Skeletal muscle satellite cell (primary cell): ENCODE results near the gene PLCG2.
"Not testable (repeated sequence)": the region's sequence is repeated elsewhere in the genome, so short reads cannot be mapped to it uniquely, and the experiment has no call there.

ENCODE experiments used
- H3K27me3 ChIP-seq: 2 replicates; pipeline ENCODE4 v1.7.0; 2013; ENCODE audit warnings: low read length; ENCODE audit not compliant: control insufficient read depth, insufficient read depth
- H3K36me3 ChIP-seq: 2 replicates; pipeline ENCODE4 v1.7.0; 2013; ENCODE audit warnings: mild to moderate bottlenecking, control low read depth, low read length; ENCODE audit not compliant: insufficient read depth
- H3K4me1 ChIP-seq: 2 replicates; pipeline ENCODE4 v1.7.0; 2013; ENCODE audit warnings: low read length; ENCODE audit not compliant: control insufficient read depth, insufficient read depth
- H3K4me2 ChIP-seq: 2 replicates; pipeline ENCODE4 v1.7.0; 2013; ENCODE audit warnings: mild to moderate bottlenecking, low read length
- H3K4me3 ChIP-seq: 2 replicates; pipeline ENCODE4 v1.7.0; 2013; ENCODE audit warnings: low read length
- H3K9ac ChIP-seq: 2 replicates; pipeline ENCODE4 v1.7.0; 2013; ENCODE audit warnings: mild to moderate bottlenecking, low read depth, low read length, moderate library complexity
- H3K9me3 ChIP-seq: replicated peaks from 2 replicates; pipeline ENCODE4 v1.7.0; 2013; ENCODE audit warnings: mild to moderate bottlenecking, control low read depth, low read length

Gene PLCG2

GRCh38 chr16:81740169-81740568, 38.9 kb upstream of the PLCG2 start:
- no peaks in the 10 kb centered on the region for H3K4me1 ChIP-seq
- no peaks in the 10 kb centered on the region for H3K36me3 ChIP-seq
- H3K4me3 ChIP-seq, result no peak overlapping the region
- no peak overlapping the region for H3K4me2 ChIP-seq
- no peak overlapping the region for H3K9ac ChIP-seq
- H3K27me3 ChIP-seq, result peaks cover 8% of the 10 kb centered on the region
- no peaks in the 10 kb centered on the region for H3K9me3 ChIP-seq

DNA sequence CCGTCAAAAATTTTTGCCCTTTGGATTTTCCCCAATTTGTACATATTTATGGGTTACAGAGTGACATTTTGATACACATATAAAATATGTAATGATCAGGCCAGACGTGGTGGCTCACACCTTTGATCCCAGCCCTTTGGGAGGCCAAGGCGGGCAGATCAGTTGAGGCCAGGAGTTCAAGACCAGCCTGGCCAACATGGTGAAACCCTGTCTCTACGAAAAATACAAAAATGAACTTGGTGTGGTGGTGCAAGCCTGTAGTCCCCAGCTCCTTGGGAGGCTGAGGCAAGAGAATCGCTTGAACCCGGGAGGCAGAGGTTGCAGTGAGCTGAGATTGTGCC, 37.7 kb upstream of the PLCG2 start:
- not testable (repeated sequence) for H3K9ac ChIP-seq, H3K9me3 ChIP-seq, H3K4me1 ChIP-seq, H3K36me3 ChIP-seq, H3K4me2 ChIP-seq, H3K4me3 ChIP-seq, H3K27me3 ChIP-seq

DNA sequence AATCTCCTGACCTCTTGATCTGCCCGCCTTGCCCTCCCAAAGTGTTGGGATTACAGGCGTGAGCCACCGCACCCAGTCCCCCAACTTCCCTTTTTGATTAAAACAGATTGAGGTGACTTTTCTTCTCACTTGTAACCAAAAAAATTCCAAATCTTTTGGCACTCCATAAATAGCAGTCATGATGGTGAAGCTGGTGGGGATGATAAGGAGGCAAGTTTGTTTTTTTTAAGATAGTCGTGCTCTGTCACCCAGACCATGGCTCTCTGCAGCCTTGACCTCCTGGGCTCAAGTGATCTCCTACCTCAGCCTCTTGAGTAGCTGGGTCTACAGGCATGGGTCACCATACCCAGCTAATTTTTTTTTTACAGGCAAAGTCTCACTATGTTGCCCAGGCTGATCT, 34.7 kb upstream of the PLCG2 start:
- H3K4me3 ChIP-seq, result no peak overlapping the region
- no peaks in the 10 kb centered on the region for H3K9me3 ChIP-seq
- H3K4me2 ChIP-seq, result no peak overlapping the region
- peaks cover 8% of the 10 kb centered on the region for H3K27me3 ChIP-seq
- no peak overlapping the region for H3K9ac ChIP-seq
- no peaks in the 10 kb centered on the region for H3K36me3 ChIP-seq
- H3K4me1 ChIP-seq, result peaks cover 8% of the 10 kb centered on the region

DNA sequence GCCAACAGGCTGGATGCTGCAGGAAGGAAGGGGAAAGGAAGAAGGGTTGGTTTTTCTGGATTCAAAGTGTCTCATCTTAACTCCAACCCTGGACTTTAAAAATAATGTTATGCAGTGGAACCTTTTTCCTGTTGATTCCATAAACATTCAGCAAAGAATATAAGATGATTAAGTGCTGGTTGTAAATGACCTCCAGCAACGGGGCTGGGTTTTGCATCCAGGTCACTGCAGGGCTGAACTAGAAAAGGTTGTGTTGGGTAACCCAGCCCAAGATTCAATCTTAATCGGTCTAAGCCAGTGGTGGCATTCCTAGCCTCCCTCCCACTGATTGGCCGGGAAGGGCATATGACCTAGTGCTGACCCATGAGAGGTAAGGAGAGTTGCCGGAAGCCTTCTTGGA, 34.2 kb upstream of the PLCG2 start:
- H3K4me3 ChIP-seq, result no peak overlapping the region
- H3K4me2 ChIP-seq, result no peak overlapping the region
- peaks cover 8% of the 10 kb centered on the region for H3K27me3 ChIP-seq
- no peak overlapping the region for H3K9ac ChIP-seq
- H3K9me3 ChIP-seq, result no peaks in the 10 kb centered on the region
- peaks cover 8% of the 10 kb centered on the region for H3K4me1 ChIP-seq
- H3K36me3 ChIP-seq, result no peaks in the 10 kb centered on the region

- Histone ChIP-seq H3K9me3 (no peaks in the 10 kb centered on the region), H3K36me3 (no peaks in the 10 kb centered on the region), H3K4me2 (peak overlapping the region; percentile 90), H3K4me1 (peaks cover 8% of the 10 kb centered on the region), H3K4me3 (peak overlapping the region; percentile 70), H3K9ac (no peak overlapping the region), H3K27me3 (peaks cover 5% of the 10 kb centered on the region)
Observed at GRCh38 chr16:81745704-81746558, 33.2 kb upstream of the PLCG2 start.

- peak overlapping the region; percentile 70 for H3K4me3 ChIP-seq
Observed at GRCh38 chr16:81746566-81746965, 32.5 kb upstream of the PLCG2 start.

DNA sequence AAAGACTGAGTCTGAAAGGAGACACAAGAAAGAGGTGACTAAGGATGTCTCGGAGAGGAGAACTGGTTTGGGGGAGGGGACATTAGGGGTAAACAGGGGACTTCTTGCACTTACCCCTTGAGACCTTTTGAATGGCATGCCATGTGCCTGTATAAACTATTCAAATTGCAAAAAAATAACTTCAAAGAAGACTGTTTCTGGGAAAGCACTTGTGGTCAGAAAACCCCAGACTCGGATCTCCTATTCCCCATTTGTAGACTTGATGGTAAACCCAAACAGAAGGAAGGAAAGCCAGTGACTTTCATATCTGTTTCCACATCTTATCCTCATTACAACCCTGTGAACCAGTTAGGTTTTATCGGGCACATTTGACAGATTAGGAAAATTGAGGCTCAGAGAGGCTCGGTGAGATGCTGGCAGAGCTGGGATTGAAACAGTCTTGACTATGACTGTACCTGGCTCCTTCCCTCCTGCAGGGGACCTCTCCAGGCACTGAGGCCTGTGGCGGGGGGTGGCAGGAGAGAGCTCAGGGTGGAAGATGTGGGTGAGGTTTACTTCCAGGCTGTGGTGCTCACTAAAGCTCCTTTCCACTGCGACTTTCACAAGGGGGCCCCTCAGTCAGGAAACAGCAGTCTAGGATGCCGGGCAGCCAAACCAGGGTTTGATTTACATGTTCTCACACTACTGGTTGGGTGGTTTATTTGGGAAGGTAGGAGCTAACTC, 30.5 kb upstream of the PLCG2 start:
- Histone ChIP-seq H3K4me2 (no peak overlapping the region), H3K36me3 (no peaks in the 10 kb centered on the region), H3K27me3 (no peaks in the 10 kb centered on the region), H3K4me3 (no peak overlapping the region), H3K4me1 (peaks cover 15% of the 10 kb centered on the region), H3K9me3 (no peaks in the 10 kb centered on the region), H3K9ac (no peak overlapping the region)

More at GRCh38 chr16:81746566-81746965, 32.5 kb upstream of the PLCG2 start:
- no peaks in the 10 kb centered on the region for H3K9me3 ChIP-seq
- H3K27me3 ChIP-seq, result no peaks in the 10 kb centered on the region
- peaks cover 8% of the 10 kb centered on the region for H3K4me1 ChIP-seq
- H3K36me3 ChIP-seq, result no peaks in the 10 kb centered on the region
- no peak overlapping the region for H3K9ac ChIP-seq
- H3K4me2 ChIP-seq, result peak overlapping the region; percentile 90

DNA sequence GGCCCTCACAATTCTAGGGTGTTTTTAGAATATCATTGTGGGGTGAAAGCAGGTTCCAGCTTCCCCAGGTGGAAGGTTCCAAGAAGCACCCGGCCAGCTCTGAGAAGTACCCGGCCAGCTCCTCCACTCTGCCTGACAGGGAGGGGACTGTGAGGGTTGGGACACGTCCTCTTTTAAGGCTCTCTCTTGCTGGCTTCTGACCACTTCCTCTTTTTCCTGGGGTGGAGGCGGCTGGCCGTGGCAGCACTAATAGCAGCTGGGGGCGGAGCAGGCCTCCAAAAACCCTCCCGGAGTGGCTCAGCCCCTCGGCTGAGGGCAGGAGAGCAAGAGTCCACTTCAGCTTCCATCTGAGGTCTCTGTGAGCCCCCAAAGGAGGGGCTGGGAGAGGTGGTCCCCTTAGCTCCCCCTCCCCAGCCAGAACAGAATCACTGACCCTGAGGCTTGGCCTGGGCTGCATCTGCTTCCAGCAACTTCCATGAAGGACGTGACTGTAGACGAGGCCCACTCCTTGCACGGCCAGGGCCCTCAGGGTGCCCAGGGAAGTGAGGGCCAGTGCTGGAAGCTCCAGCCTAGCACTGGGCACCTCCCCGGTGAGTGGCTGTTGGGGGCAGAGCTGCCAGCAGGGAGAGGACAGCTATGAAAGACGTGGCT, 26.7 kb upstream of the PLCG2 start:
- Histone ChIP-seq H3K4me1 (peaks cover 7% of the 10 kb centered on the region), H3K27me3 (no peaks in the 10 kb centered on the region), H3K9me3 (no peaks in the 10 kb centered on the region), H3K4me3 (no peak overlapping the region), H3K9ac (no peak overlapping the region), H3K36me3 (no peaks in the 10 kb centered on the region), H3K4me2 (no peak overlapping the region)

- Histone ChIP-seq H3K27me3 (no peaks in the 10 kb centered on the region), H3K36me3 (no peaks in the 10 kb centered on the region), H3K9ac (no peak overlapping the region), H3K9me3 (no peaks in the 10 kb centered on the region), H3K4me1 (peaks cover 7% of the 10 kb centered on the region), H3K4me2 (no peak overlapping the region), H3K4me3 (no peak overlapping the region)
Observed at GRCh38 chr16:81752876-81753227, 26.2 kb upstream of the PLCG2 start.

DNA sequence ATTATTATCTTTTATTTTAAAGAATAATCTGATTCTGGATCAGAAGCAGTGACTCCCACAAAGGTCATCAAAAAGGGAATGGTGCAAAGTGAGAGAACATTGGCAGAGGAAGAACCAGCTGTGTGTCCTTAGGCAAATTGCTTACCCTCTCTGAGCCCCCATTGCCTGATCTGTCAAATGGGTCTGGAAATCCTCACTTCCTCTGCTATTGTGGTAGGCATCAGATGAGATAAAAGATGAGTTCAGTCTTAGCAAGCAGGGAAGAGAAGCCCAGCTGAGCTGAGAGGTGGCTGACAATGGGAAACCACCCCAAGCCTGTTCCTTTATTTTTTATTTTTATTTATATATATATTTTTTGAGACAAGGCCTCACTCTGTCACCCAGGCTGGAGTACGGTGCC, 24.2 kb upstream of the PLCG2 start:
- Histone ChIP-seq H3K36me3 (no peaks in the 10 kb centered on the region), H3K4me2 (no peak overlapping the region), H3K4me1 (peaks cover 7% of the 10 kb centered on the region), H3K4me3 (no peak overlapping the region), H3K9ac (no peak overlapping the region), H3K27me3 (no peaks in the 10 kb centered on the region), H3K9me3 (no peaks in the 10 kb centered on the region)

- no peak overlapping the region for H3K4me2 ChIP-seq
- H3K36me3 ChIP-seq, result no peaks in the 10 kb centered on the region
- peaks cover 3% of the 10 kb centered on the region for H3K27me3 ChIP-seq
- no peak overlapping the region for H3K4me3 ChIP-seq
- H3K9ac ChIP-seq, result no peak overlapping the region
- peaks cover 7% of the 10 kb centered on the region for H3K4me1 ChIP-seq
- H3K9me3 ChIP-seq, result no peaks in the 10 kb centered on the region
Observed at GRCh38 chr16:81755915-81756614, 23.0 kb upstream of the PLCG2 start.
